A673 (cell line): Measurements from ENCODE around the gene HDAC1.

Source experiments
- CTCF ChIP-seq: fragments of 300-800, 200-600 bp; sonication (generic); conservative IDR thresholded peaks from 2 replicates; pipeline ENCODE4 v1.5.1; 2017; ENCODE audit warnings: low read depth, mild to moderate bottlenecking, antibody characterized with exemption, low read length, moderate library complexity, mixed read lengths
- EZH2 ChIP-seq: fragments of 200-600 bp; sonication (generic); IDR thresholded peaks from 2 replicates; pipeline ENCODE4 v1.6.1; 2017; ENCODE audit warnings: borderline replicate concordance, low read depth, mild to moderate bottlenecking, mixed read lengths, antibody characterized with exemption, low read length; ENCODE audit not compliant: poor library complexity, severe bottlenecking

- TF ChIP-seq CTCF (no peak), EZH2 (no peak)
Observed at GRCh38 chr1:32275424-32275823, 16.5 kb upstream of the HDAC1 start.
